ENCODE data around the gene RRM2.

Gene RRM2

DNA sequence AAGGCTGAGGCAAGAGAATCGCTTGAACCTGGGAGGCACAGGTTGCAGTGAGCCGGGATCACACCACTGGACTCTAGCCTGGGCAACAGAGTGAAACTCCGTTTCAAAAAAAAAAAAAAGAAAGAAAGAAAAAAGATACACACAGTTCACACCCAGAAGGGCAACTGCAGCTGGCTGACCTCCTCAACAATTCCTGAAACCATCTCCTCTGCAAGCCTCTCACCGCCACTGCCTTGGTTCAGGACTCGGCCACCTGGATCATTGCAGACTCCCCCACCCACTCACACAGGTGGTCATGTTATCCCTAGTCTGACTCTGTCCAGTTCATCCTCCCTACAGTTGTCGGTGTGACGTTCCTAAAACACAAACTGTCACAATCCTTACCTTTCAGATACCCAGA, 44.5 kb upstream of the RRM2 start:
- H3K27me3 ChIP-seq (ENCODE audit: insufficient read depth, poor library complexity, severe bottlenecking), result peaks cover 57% of the 10 kb centered on the region
- no peak for DNase-seq (ENCODE audit: low read depth in 1 of 2, low spot score in 1 of 2)
- TF ChIP-seq, protein P1, sequence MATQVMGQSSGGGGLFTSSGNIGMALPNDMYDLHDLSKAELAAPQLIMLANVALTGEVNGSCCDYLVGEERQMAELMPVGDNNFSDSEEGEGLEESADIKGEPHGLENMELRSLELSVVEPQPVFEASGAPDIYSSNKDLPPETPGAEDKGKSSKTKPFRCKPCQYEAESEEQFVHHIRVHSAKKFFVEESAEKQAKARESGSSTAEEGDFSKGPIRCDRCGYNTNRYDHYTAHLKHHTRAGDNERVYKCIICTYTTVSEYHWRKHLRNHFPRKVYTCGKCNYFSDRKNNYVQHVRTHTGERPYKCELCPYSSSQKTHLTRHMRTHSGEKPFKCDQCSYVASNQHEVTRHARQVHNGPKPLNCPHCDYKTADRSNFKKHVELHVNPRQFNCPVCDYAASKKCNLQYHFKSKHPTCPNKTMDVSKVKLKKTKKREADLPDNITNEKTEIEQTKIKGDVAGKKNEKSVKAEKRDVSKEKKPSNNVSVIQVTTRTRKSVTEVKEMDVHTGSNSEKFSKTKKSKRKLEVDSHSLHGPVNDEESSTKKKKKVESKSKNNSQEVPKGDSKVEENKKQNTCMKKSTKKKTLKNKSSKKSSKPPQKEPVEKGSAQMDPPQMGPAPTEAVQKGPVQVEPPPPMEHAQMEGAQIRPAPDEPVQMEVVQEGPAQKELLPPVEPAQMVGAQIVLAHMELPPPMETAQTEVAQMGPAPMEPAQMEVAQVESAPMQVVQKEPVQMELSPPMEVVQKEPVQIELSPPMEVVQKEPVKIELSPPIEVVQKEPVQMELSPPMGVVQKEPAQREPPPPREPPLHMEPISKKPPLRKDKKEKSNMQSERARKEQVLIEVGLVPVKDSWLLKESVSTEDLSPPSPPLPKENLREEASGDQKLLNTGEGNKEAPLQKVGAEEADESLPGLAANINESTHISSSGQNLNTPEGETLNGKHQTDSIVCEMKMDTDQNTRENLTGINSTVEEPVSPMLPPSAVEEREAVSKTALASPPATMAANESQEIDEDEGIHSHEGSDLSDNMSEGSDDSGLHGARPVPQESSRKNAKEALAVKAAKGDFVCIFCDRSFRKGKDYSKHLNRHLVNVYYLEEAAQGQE (IDR thresholded peaks at IDR 0.05; ENCODE audit: insufficient replicate concordance, low read depth), result no peak
- TF ChIP-seq, protein P2, sequence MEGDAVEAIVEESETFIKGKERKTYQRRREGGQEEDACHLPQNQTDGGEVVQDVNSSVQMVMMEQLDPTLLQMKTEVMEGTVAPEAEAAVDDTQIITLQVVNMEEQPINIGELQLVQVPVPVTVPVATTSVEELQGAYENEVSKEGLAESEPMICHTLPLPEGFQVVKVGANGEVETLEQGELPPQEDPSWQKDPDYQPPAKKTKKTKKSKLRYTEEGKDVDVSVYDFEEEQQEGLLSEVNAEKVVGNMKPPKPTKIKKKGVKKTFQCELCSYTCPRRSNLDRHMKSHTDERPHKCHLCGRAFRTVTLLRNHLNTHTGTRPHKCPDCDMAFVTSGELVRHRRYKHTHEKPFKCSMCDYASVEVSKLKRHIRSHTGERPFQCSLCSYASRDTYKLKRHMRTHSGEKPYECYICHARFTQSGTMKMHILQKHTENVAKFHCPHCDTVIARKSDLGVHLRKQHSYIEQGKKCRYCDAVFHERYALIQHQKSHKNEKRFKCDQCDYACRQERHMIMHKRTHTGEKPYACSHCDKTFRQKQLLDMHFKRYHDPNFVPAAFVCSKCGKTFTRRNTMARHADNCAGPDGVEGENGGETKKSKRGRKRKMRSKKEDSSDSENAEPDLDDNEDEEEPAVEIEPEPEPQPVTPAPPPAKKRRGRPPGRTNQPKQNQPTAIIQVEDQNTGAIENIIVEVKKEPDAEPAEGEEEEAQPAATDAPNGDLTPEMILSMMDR (IDR thresholded peaks at IDR 0.05; ENCODE audit: insufficient read depth, low read length), result no peak
- TF ChIP-seq GABPA (IDR thresholded peaks at IDR 0.05; ENCODE audit: low read depth), result no peak
- TF ChIP-seq SPI1 (IDR thresholded peaks at IDR 0.05; ENCODE audit: borderline replicate concordance, low read depth), result no peak
- TF ChIP-seq POLR2AphosphoS5 (IDR thresholded peaks at IDR 0.05; ENCODE audit: low read depth), result no peak

DNA sequence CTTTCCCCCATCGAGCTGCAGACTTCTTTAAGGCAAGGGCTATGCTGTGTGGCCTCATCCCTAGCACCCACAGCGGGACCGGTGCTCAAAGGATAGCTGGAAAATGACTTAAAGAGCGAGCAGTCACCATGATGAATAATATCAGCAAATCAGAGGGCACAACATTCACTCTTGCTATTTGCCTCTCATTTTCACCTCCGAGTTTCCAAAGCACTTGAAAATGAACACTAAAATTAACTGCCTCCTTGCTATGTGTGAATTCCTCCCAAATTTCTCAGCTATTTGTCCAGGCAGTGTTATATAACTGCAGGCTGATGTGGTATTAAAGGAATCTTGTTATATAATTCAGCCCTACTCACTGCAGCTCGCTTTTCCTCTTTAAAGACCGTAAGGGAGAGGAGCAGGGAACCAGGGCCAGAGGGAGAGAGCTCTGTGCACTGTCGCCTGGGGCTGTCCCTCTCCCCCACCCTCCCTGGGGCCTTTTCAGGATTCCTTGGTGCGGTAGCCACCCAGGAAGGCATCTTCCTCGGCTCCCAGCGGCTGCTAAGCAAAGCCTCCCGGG, 43.8 kb upstream of the RRM2 start:
- Histone ChIP-seq H3K4me3 (replicated peaks; ENCODE audit: insufficient read depth, low read length) (no peak overlapping the region), H3K27ac (replicated peaks) (no peak overlapping the region), H3K27me3 (ENCODE audit: insufficient read depth, poor library complexity, severe bottlenecking) (peaks cover 56% of the 10 kb centered on the region)
- no peak for DNase-seq (ENCODE audit: low read depth in 1 of 2, low spot score in 1 of 2)
- TF ChIP-seq GABPA (IDR thresholded peaks at IDR 0.05; ENCODE audit: low read depth) (no peak), SPI1 (IDR thresholded peaks at IDR 0.05; ENCODE audit: borderline replicate concordance, low read depth) (no peak), POLR2AphosphoS5 (IDR thresholded peaks at IDR 0.05; ENCODE audit: low read depth) (no peak)
- TF ChIP-seq, protein P1 (IDR thresholded peaks at IDR 0.05; ENCODE audit: insufficient replicate concordance, low read depth), result no peak
- TF ChIP-seq, protein P2 (IDR thresholded peaks at IDR 0.05; ENCODE audit: insufficient read depth, low read length), result no peak

More for the DNA sequence above, 44.5 kb upstream of the RRM2 start:
- Histone ChIP-seq H3K4me3 (replicated peaks; ENCODE audit: insufficient read depth, low read length) (no peak overlapping the region), H3K27ac (replicated peaks) (no peak overlapping the region)

DNA sequence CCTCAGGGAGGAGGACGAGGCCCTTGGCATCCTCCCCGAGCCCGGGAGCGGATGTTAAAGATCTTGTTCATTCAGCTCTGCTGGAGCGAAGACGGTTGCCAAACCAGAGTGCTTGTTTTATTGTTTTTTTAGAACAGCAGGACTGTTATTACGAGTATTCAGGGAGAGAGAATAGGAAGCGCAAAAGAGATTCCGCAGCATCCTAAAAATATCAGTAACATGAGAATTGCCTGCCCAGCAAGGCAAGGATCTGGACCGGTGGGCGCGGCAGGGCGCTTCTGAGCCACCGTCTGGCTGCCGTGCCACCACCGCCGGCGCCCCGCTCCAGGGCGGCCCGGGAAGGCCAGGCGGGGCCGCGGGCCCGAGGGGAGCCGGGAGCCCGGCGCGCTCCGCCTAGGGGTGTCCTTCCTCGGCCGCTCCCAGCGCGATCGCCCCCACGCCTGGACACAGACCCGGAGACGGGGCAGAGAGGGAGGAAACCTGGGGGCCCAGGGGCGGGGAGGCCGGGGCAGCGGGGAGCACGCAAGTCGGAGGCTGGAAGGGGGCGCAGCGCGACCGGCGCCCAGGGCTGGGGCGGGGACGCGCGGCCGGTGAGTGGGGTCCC, 43.2 kb upstream of the RRM2 start:
- no peak for DNase-seq (ENCODE audit: low read depth in 1 of 2, low spot score in 1 of 2)
- TF ChIP-seq POLR2AphosphoS5 (IDR thresholded peaks at IDR 0.05; ENCODE audit: low read depth), result no peak
- Histone ChIP-seq H3K27ac (replicated peaks) (no peak overlapping the region), H3K4me3 (replicated peaks; ENCODE audit: insufficient read depth, low read length) (peak overlapping the region; percentile 30), H3K27me3 (ENCODE audit: insufficient read depth, poor library complexity, severe bottlenecking) (peaks cover 53% of the 10 kb centered on the region)

DNA sequence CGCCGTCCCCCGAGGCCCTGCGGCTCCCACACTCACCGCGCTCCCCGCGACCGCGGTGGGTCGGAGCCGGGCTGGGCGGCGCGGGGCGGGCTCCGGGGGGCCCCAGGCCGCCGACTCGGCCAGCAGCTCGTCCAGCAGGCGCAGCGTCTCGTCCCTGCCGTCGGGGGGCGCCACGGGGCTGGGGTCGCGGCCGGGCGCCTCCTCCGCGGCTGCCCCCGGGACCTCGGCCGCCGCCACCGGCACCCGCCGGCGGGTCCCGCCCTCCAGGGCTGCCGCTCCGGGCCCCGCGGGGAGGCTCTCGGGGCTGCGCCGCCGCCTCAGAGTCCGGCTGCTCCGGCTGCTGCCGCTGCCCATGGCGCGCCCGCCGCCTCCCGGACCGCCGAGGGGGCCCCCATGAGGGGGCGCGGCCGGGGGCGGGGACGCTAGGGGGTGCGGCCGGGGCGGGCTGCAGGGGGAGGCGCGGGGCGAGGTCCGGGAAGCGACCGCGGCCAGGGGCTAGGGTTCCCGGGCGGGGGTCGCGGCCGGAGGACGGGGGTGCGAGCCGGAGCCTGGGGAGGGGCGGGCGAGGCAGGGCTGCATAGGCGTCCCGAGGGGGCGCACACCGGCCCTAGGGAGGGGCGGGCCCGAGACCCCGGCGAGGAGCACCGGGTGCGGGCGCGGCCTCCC, 42.5 kb upstream of the RRM2 start, which contains the start of gene CYS1:
Gene CYS1, minus strand, starts transcription at position 542 of the 666 bp plus-strand sequence. Its CDS starts 188 bp downstream, at position 354.
- Histone ChIP-seq H3K27ac (replicated peaks) (no peak within 1 kb of the TSS), H3K27me3 (ENCODE audit: insufficient read depth, poor library complexity, severe bottlenecking) (peaks cover 53% of the 10 kb centered on the region), H3K4me3 (replicated peaks; ENCODE audit: insufficient read depth, low read length) (peak within 1 kb of the TSS; percentile 30)
- no peak for DNase-seq (ENCODE audit: low read depth in 1 of 2, low spot score in 1 of 2)
- TF ChIP-seq, protein P1 (IDR thresholded peaks at IDR 0.05; ENCODE audit: insufficient replicate concordance, low read depth), result no peak
- TF ChIP-seq, protein P2 (IDR thresholded peaks at IDR 0.05; ENCODE audit: insufficient read depth, low read length), result no peak
- TF ChIP-seq POLR2AphosphoS5 (IDR thresholded peaks at IDR 0.05; ENCODE audit: low read depth), result no peak
- TF ChIP-seq SPI1 (IDR thresholded peaks at IDR 0.05; ENCODE audit: borderline replicate concordance, low read depth), result no peak
- TF ChIP-seq GABPA (IDR thresholded peaks at IDR 0.05; ENCODE audit: low read depth), result no peak
